ENCODE measurements around the gene DPP7. TPM values are rescaled to one million over a fixed set of nuclear protein-coding genes. Genes with fewer than 3 reads are reported as not detected.

DPP7 gene
- total RNA-seq, 4 donors from 2014 or later = 41.1 to 109 (median 62.4) TPM

DNA sequence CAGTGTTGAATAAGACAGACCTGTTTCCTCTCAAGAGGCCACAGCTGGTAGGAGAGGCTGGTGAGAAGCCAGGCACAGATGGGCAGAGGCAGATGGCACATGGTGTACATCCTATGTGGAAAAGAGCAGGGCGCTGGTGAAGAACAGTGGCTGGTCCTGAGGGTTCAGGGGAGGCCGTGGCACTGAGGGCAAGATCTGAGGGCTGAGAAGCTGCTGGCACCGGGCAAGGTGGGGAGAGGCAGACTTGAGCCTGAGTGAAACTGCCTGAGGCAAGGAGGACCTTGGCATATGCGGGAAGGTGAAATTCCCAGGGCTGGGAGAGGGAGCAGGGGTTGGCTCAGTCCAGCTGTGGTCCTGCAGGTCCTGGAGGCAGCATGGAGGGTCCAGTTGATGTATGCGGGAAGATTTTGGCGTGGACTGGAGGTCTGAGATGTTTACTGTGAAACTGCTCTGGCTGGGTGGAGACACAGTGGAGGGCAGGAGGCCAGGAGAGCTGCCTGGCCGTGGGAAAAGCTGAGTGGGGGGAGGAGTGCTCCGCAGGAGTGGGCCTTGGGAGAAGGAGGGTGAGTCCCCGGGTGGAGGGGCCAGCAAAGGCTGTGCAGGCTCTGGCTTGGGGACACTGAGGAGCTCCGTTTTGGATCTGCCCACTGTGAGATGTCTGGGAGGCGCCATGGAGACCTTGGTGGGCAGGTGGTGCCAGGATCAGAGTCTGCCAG lies 25.1 kb downstream of the DPP7 start:
- H3K4me3 ChIP-seq = no peak overlapping the region
- peaks cover 4 to 55% (median 5%) of the 10 kb centered on the region in 3 donors for H3K36me3 ChIP-seq
- TF ChIP-seq CTCF (IDR thresholded peaks at IDR 0.05) = no peak
- no peak for TF ChIP-seq POLR2A (IDR thresholded peaks at IDR 0.05)

DNA sequence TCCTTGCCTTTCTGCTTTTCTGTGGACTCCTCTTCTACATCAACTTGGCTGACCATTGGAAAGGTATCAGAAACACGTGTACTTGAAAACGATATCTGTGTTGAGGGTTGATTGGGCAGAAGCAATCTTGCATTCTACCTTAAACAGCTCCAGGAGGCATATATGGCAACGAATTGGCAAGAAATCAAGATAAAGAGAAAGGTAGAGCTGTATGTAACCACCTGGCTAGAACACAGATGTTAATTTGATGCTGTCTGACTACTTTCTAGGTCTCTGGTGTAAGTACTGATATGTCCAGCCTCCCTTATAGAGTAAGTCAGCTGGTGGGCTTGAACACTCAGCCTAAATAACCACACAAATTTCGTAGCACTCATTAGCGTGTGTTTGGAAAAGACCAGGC lies 26.4 kb downstream of the DPP7 start:
- DNase-seq = no peak
- Histone ChIP-seq H3K27me3 (no peaks in the 10 kb centered on the region), H3K9me3 (no peaks in the 10 kb centered on the region), H3K4me1 (peaks cover 50 to 68% (median 50%) of the 10 kb centered on the region in 3 donors), H3K4me3 (no peak overlapping the region), H3K36me3 (peaks cover 4 to 44% (median 5%) of the 10 kb centered on the region in 3 donors), H3K27ac (peak overlapping the region in 2 of 4 donors; percentile 51 to 90)
- TF ChIP-seq CTCF (IDR thresholded peaks at IDR 0.05) (no peak), POLR2A (IDR thresholded peaks at IDR 0.05) (no peak)
- 77 to 80% methylated on average over 5 of the region's 5 CpGs for WGBS, 2 donors
- intact Hi-C loops (cut with DNase I) = no loop called here

More for the DNA sequence above, 25.1 kb downstream of the DPP7 start:
- Histone ChIP-seq H3K27me3 (no peaks in the 10 kb centered on the region), H3K4me1 (peaks cover 37 to 55% (median 41%) of the 10 kb centered on the region in 3 donors), H3K9me3 (no peaks in the 10 kb centered on the region), H3K27ac (peak overlapping the region in 2 of 4 donors; percentile 51 to 90)
- intact Hi-C loops (cut with DNase I) = no loop called here
- DNase-seq = no peak
- WGBS, 2 donors = 66% methylated on average over 10 to 11 of the region's 11 CpGs

- Histone ChIP-seq H3K4me1 (peaks cover 50 to 74% (median 53%) of the 10 kb centered on the region in 3 donors), H3K27ac (peak overlapping the region; percentile 90 to 99 (median 98)), H3K27me3 (no peaks in the 10 kb centered on the region), H3K36me3 (peaks cover 4 to 44% (median 5%) of the 10 kb centered on the region in 3 donors), H3K4me3 (peak overlapping the region; percentile 69 to 93 (median 84)), H3K9me3 (no peaks in the 10 kb centered on the region)
- TF ChIP-seq POLR2A (IDR thresholded peaks at IDR 0.05) (no peak), CTCF (IDR thresholded peaks at IDR 0.05) (no peak)
- DNase-seq = no peak
- 6 to 23% methylated on average over 7 to 11 of the region's 22 CpGs for WGBS, 2 donors
- intact Hi-C loops (cut with DNase I) = no loop called here
These were observed 27.1 kb downstream of the DPP7 start for GRCh38 chr9:137087409-137087925.

DNA sequence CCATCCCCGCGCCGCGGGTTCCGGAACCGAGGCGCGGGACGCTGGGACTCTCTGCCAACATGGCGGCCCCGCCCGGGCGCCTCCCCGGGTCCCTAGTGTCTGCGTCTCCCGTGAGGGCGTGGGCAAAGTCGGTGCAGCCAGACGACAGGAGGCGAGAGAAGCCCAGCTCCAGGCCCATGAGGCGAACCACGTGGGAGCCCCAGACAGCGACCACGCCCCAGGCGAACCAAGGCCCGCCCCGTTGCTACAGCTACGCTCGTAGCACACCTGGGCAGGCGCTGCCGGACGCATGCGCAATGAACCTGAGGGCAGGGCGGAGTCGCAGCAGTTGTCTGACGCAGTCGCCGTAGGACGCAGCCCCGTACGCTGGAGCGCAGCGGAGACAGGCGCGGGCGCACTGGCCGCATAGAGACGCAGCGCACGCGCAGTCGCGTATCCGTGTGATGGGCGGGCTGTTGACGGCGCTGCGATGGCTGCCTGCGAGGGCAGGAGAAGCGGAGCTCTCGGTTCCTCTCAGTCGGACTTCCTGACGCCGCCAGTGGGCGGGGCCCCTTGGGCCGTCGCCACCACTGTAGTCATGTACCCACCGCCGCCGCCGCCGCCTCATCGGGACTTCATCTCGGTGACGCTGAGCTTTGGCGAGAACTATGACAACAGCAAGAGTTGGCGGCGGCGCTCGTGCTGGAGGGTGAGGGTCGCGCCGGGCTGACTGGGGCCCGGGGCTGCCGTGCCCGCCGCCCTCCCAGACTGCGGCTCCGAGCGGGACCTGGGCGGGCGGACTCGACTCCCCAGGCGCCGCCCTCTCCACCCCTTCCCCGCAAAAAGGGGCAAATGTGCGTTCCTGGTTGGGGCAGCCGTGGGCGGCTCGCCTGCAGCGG lies 27.8 kb downstream of the DPP7 start, which contains the start of gene MAN1B1:
TSS of gene MAN1B1 (plus strand) at position 455 of the 878 bp plus-strand sequence. CDS start at position 470, 15 bp downstream.
- Histone ChIP-seq H3K27ac (peak within 1 kb of the TSS; percentile 90 to 99 (median 98)), H3K9me3 (no peaks in the 10 kb centered on the region), H3K36me3 (peaks cover 4 to 44% (median 5%) of the 10 kb centered on the region in 3 donors), H3K4me3 (peak within 1 kb of the TSS; percentile 69 to 93 (median 84)), H3K4me1 (peaks cover 50 to 75% (median 53%) of the 10 kb centered on the region in 3 donors), H3K27me3 (no peaks in the 10 kb centered on the region)
- 0 to 10% methylated on average over 1 to 2 of the region's 101 CpGs for WGBS, 2 donors
- DNase-seq = peak; percentile 94
- intact Hi-C loops (cut with DNase I) = no loop called here
- TF ChIP-seq CTCF (IDR thresholded peaks at IDR 0.05) (peak in 2 of 6 experiments; percentile 4 to 56), POLR2A (IDR thresholded peaks at IDR 0.05) (peak in 3 of 4 donors; percentile 71 to 89 (median 85))
